SK-N-SH (cell line): Measurements from ENCODE around the gene COX15. TPM values are rescaled to one million over a fixed set of nuclear protein-coding genes. Genes with fewer than 3 reads are reported as not detected.

Source experiments
- CTCF ChIA-PET: fragments of 300-600, 350-600 bp; formaldehyde crosslinking; extraction: SDS; loops from one replicate; lab custom pipeline; 2021; lab: Yijun Ruan, JAX
- POLR2A ChIA-PET: fragments of 350-600 bp; sonication (Branson Sonifier 250); formaldehyde crosslinking; extraction: SDS; loops from one replicate; lab custom pipeline; 2020; ENCODE audit warnings: antibody characterized with exemption, inconsistent platforms; lab: Yijun Ruan, JAX
- DNase-seq: peaks from one replicate; pipeline ENCODE4 v3.0.0; 2012
- H2AFZ ChIP-seq: fragments of 200-600 bp; sonication (generic); 2 replicates; pipeline ENCODE4 v1.8.1; 2016; ENCODE audit warnings: antibody characterized with exemption, mild to moderate bottlenecking, low read depth
- H3F3A ChIP-seq: fragments of 200-600 bp; sonication (generic); replicated peaks from 2 replicates; pipeline ENCODE3; 2016; ENCODE audit warnings: antibody characterized with exemption, mild to moderate bottlenecking; ENCODE audit not compliant: insufficient read depth
- H3K27ac ChIP-seq, 2 experiments: fragments of 200-500 bp in 1 of 2; fragments of 200-600 bp in 1 of 2; sonication (Bioruptor generic) in 1 of 2; sonication (generic), shearing (Covaris generic) in 1 of 2; 2 replicates each; pipeline versions ENCODE4 v1.5.1 to v1.6.1; 2014 to 2016; ENCODE audit warnings: low read depth in 2 of 2, inconsistent platforms in 1 of 2, low read length in 1 of 2, mild to moderate bottlenecking in 1 of 2, mixed read lengths in 1 of 2
- H3K27me3 ChIP-seq: fragments of 200-600 bp; sonication (generic), shearing (Covaris generic); 2 replicates; pipeline ENCODE4 v1.6.1; 2016; ENCODE audit warnings: mixed run types; ENCODE audit not compliant: insufficient read depth
- H3K36me3 ChIP-seq, 2 experiments: fragments of 200-500 bp in 1 of 2; fragments of 200-600 bp in 1 of 2; sonication (Bioruptor generic) in 1 of 2; sonication (generic) in 1 of 2; replicated peaks in 1 of 2; 2 replicates each; pipeline versions ENCODE3 to v1.5.1; 2014 to 2016; ENCODE audit warnings: low read length in 1 of 2, mild to moderate bottlenecking in 1 of 2; ENCODE audit not compliant: insufficient read depth in 2 of 2, control insufficient read depth in 1 of 2
- H3K4me1 ChIP-seq, 2 experiments: fragments of 200-500 bp in 1 of 2; fragments of 200-600 bp in 1 of 2; sonication (Bioruptor generic) in 1 of 2; sonication (generic), shearing (Covaris generic) in 1 of 2; 2 replicates each; pipeline versions ENCODE4 v1.5.1 to v1.6.1; 2014 to 2016; ENCODE audit warnings: low read depth in 1 of 2, low read length in 1 of 2, mixed run types in 1 of 2; ENCODE audit not compliant: insufficient read depth in 2 of 2, control insufficient read depth in 1 of 2
- H3K4me2 ChIP-seq: fragments of 200-600 bp; sonication (generic), shearing (Covaris generic); 2 replicates; pipeline ENCODE4 v1.6.1; 2017; ENCODE audit warnings: mixed run types
- H3K4me3 ChIP-seq, 2 experiments: fragments of 200-500 bp in 1 of 2; fragments of 200-600 bp in 1 of 2; sonication (Bioruptor generic) in 1 of 2; sonication (generic), shearing (Covaris generic) in 1 of 2; 2 replicates each; pipeline versions ENCODE4 v1.5.1 to v1.8.1; 2014 to 2016; ENCODE audit warnings: low read depth in 2 of 2, inconsistent platforms in 1 of 2, low read length in 1 of 2, mild to moderate bottlenecking in 1 of 2, mixed read lengths in 1 of 2, moderate library complexity in 1 of 2
- H3K79me2 ChIP-seq: fragments of 200-600 bp; sonication (generic); 2 replicates; pipeline ENCODE4 v1.8.1; 2017; ENCODE audit warnings: mild to moderate bottlenecking; ENCODE audit not compliant: insufficient read depth
- H3K9ac ChIP-seq: fragments of 200-600 bp; sonication (generic); 2 replicates; pipeline ENCODE4 v1.6.1; 2017; ENCODE audit warnings: mixed run types
- H3K9me2 ChIP-seq: fragments of 200-600 bp; sonication (generic); 2 replicates; pipeline ENCODE4 v1.6.1; 2017; ENCODE audit warnings: mixed run types
- H3K9me3 ChIP-seq: fragments of 200-600 bp; sonication (generic); 2 replicates; pipeline ENCODE4 v1.6.1; 2017; ENCODE audit warnings: mixed run types, mild to moderate bottlenecking, moderate library complexity
- H4K20me1 ChIP-seq: fragments of 200-600 bp; sonication (generic); 2 replicates; pipeline ENCODE4 v1.6.1; 2017; ENCODE audit warnings: mild to moderate bottlenecking, mixed run types; ENCODE audit not compliant: insufficient read depth
- CHD2 ChIP-seq: fragments of 150-350 bp; IDR thresholded peaks from 2 replicates; pipeline ENCODE4 v1.6.1; 2018; ENCODE audit warnings: low read length; ENCODE audit not compliant: partially characterized antibody
- ELF1 ChIP-seq: IDR thresholded peaks from 2 replicates; pipeline ENCODE4 v1.4.0; 2012
- FOSL2 ChIP-seq: IDR thresholded peaks from 2 replicates; pipeline ENCODE4 v1.4.0; 2012; ENCODE audit warnings: low read depth, mild to moderate bottlenecking, moderate library complexity, borderline replicate concordance
- FOXJ3 ChIP-seq: sonication (generic); formaldehyde crosslinking; IDR thresholded peaks from 2 replicates; pipeline ENCODE4 v1.5.1; 2020; ENCODE audit warnings: mild to moderate bottlenecking, missing genetic modification reagents
- GABPA ChIP-seq: IDR thresholded peaks from 2 replicates; pipeline ENCODE4 v1.4.0; 2012; ENCODE audit warnings: low read depth, mild to moderate bottlenecking
- JUND ChIP-seq: IDR thresholded peaks from 2 replicates; pipeline ENCODE4 v1.4.0; 2012
- MEF2A ChIP-seq: IDR thresholded peaks from 2 replicates; pipeline ENCODE4 v1.4.0; 2012; ENCODE audit warnings: low read depth, borderline replicate concordance
- MXI1 ChIP-seq: IDR thresholded peaks from 2 replicates; pipeline ENCODE4 v1.6.1; 2012; ENCODE audit warnings: mild to moderate bottlenecking, low read depth, low read length, improper control_type of control experiment
- NFIC ChIP-seq: IDR thresholded peaks from 2 replicates; pipeline ENCODE4 v1.4.0; 2012; ENCODE audit warnings: borderline replicate concordance
- POLR2AphosphoS5 ChIP-seq: IDR thresholded peaks from 2 replicates; pipeline ENCODE4 v1.6.1; 2012; ENCODE audit warnings: low read depth, low read length
- SIN3A ChIP-seq: IDR thresholded peaks from 2 replicates; pipeline ENCODE4 v1.6.1; 2012; ENCODE audit warnings: low read depth, mild to moderate bottlenecking, low read length, moderate library complexity, borderline replicate concordance
- WGBS: methylation state at CpG from one replicate; pipeline ENCODE4 v1.1.6; 2017; ENCODE audit warnings: low lambda C conversion rate; 5-methylcytosine and 5-hydroxymethylcytosine counted together
- polyA plus RNA-seq, 3 experiments: library from polyadenylated mRNA; depleted of rRNA; stranded (reverse); fragments of >200 nt; gene quantifications; 2 replicates each; pipeline ENCODE4 v1.2.3, GENCODE V29; 2012
- TF ChIP-seq, protein P1 (sequence below): fragments of 150-350 bp; IDR thresholded peaks from 2 replicates; pipeline ENCODE4 v1.6.1; 2017; ENCODE audit warnings: antibody characterized with exemption, low read length, low read depth, borderline replicate concordance
- TF ChIP-seq, protein P2 (sequence below): IDR thresholded peaks from 2 replicates; pipeline ENCODE4 v1.4.0; 2012; ENCODE audit warnings: low read depth, borderline replicate concordance
- TF ChIP-seq, protein P3 (sequence below): IDR thresholded peaks from 2 replicates; pipeline ENCODE4 v1.6.1; 2012; ENCODE audit warnings: mild to moderate bottlenecking, low read depth, low read length, moderate library complexity

Gene COX15
- polyA plus RNA-seq, 1 of the 3 experiments (the other 2 are of a cell fraction) = 20.4 TPM

DNA sequence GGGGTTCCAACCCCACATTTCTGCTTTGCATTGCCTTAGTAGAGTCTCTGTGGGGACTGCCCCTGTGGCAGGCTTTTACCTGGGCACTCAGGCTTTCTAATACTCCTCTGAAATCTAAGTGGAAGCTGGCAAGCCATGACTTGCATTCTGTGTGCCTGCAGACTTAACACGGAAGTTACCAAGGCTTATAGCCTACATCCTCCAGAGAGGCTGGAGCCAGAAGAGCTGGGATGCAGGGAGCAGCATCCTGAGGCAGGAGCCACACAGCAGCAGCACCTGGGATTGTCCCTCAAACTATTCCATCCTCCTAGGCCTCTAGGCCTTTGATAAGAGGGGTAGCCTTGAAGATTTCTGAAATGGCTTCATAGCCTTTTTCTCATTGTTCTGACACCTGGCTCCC, 28.4 kb upstream of the COX15 start:
- H4K20me1 ChIP-seq = no peaks in the 10 kb centered on the region
- TF ChIP-seq MEF2A = no peak
- no peak for TF ChIP-seq POLR2AphosphoS5
- TF ChIP-seq GABPA = no peak
- TF ChIP-seq FOSL2 = no peak
- TF ChIP-seq CHD2 = no peak
- TF ChIP-seq SIN3A = no peak
- no peak for TF ChIP-seq FOXJ3 (CRISPR knock-in tag)
- TF ChIP-seq, protein P1, sequence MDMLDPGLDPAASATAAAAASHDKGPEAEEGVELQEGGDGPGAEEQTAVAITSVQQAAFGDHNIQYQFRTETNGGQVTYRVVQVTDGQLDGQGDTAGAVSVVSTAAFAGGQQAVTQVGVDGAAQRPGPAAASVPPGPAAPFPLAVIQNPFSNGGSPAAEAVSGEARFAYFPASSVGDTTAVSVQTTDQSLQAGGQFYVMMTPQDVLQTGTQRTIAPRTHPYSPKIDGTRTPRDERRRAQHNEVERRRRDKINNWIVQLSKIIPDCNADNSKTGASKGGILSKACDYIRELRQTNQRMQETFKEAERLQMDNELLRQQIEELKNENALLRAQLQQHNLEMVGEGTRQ = no peak
- no peaks in the 10 kb centered on the region for H3F3A ChIP-seq
- H3K79me2 ChIP-seq = no peaks in the 10 kb centered on the region
- no peaks in the 10 kb centered on the region for H3K9me2 ChIP-seq
- no peak overlapping the region for H3K4me3 ChIP-seq
- peaks cover 38 to 49% of the 10 kb centered on the region in 2 experiments for H3K36me3 ChIP-seq
- H3K27ac ChIP-seq = no peak overlapping the region
- no CpG with 5 or more reads among the region's 1 CpG for WGBS
- H3K4me2 ChIP-seq = no peak overlapping the region
- H2AFZ ChIP-seq = no peak overlapping the region
- no peaks in the 10 kb centered on the region for H3K27me3 ChIP-seq
- CTCF ChIA-PET = no interaction called here
- no peaks in the 10 kb centered on the region for H3K9me3 ChIP-seq
- H3K4me1 ChIP-seq = no peaks in the 10 kb centered on the region
- no peak overlapping the region for H3K9ac ChIP-seq
- DNase-seq = no peak
- POLR2A ChIA-PET = no interaction called here

DNA sequence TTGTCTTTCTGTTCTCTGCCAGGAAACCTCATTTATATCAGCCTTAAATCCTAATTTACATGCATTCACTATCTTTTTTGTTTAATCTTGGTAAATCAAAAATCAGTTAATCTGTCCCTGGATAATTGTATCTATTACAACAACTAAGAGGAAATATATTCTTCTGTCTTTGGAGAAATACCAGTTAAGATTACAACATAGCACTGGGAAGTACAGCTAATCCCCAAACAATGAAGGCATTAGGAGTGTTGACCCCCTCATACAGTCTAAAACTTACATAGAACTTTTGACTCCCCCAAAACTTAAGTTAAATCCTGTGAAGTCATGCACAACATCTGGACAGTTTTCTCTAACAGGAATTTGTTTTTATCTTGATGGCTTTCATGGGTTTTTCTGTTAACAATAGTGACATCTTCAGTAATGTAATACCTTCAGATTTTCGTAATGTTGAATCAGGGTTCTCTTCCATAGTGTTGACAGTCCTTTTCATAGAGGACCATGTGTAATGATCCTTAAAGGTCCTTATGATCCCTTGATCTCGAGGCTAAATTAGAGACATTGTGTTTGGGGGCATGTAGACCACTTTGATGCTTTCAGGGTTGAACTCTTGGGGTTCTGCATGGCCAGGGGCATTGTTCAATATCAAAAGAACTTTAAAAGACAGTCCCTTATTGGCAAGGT, 26.4 kb upstream of the COX15 start:
- POLR2A ChIA-PET = no interaction called here

More for the DNA sequence above, 26.4 kb upstream of the COX15 start:
- no peak for DNase-seq
- H3K9me3 ChIP-seq = no peaks in the 10 kb centered on the region
- CTCF ChIA-PET = no interaction called here
- H3K9ac ChIP-seq = no peak overlapping the region
- H3F3A ChIP-seq = no peaks in the 10 kb centered on the region
- H3K4me1 ChIP-seq = no peaks in the 10 kb centered on the region
- no peak overlapping the region for H3K4me3 ChIP-seq
- no peaks in the 10 kb centered on the region for H4K20me1 ChIP-seq
- 92% methylated on average over 2 of the region's 2 CpGs for WGBS
- peaks cover 52 to 65% of the 10 kb centered on the region in 2 experiments for H3K36me3 ChIP-seq
- H3K4me2 ChIP-seq = no peak overlapping the region
- no peak for TF ChIP-seq JUND
- TF ChIP-seq FOXJ3 (CRISPR knock-in tag) = no peak
- TF ChIP-seq, protein P2, sequence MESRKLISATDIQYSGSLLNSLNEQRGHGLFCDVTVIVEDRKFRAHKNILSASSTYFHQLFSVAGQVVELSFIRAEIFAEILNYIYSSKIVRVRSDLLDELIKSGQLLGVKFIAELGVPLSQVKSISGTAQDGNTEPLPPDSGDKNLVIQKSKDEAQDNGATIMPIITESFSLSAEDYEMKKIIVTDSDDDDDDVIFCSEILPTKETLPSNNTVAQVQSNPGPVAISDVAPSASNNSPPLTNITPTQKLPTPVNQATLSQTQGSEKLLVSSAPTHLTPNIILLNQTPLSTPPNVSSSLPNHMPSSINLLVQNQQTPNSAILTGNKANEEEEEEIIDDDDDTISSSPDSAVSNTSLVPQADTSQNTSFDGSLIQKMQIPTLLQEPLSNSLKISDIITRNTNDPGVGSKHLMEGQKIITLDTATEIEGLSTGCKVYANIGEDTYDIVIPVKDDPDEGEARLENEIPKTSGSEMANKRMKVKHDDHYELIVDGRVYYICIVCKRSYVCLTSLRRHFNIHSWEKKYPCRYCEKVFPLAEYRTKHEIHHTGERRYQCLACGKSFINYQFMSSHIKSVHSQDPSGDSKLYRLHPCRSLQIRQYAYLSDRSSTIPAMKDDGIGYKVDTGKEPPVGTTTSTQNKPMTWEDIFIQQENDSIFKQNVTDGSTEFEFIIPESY = no peak
- no peak for TF ChIP-seq MXI1
- TF ChIP-seq, protein P1 = no peak
- no peak for TF ChIP-seq ELF1
- TF ChIP-seq, protein P3, sequence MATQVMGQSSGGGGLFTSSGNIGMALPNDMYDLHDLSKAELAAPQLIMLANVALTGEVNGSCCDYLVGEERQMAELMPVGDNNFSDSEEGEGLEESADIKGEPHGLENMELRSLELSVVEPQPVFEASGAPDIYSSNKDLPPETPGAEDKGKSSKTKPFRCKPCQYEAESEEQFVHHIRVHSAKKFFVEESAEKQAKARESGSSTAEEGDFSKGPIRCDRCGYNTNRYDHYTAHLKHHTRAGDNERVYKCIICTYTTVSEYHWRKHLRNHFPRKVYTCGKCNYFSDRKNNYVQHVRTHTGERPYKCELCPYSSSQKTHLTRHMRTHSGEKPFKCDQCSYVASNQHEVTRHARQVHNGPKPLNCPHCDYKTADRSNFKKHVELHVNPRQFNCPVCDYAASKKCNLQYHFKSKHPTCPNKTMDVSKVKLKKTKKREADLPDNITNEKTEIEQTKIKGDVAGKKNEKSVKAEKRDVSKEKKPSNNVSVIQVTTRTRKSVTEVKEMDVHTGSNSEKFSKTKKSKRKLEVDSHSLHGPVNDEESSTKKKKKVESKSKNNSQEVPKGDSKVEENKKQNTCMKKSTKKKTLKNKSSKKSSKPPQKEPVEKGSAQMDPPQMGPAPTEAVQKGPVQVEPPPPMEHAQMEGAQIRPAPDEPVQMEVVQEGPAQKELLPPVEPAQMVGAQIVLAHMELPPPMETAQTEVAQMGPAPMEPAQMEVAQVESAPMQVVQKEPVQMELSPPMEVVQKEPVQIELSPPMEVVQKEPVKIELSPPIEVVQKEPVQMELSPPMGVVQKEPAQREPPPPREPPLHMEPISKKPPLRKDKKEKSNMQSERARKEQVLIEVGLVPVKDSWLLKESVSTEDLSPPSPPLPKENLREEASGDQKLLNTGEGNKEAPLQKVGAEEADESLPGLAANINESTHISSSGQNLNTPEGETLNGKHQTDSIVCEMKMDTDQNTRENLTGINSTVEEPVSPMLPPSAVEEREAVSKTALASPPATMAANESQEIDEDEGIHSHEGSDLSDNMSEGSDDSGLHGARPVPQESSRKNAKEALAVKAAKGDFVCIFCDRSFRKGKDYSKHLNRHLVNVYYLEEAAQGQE = no peak
- no peak for TF ChIP-seq MEF2A
- no peak for TF ChIP-seq POLR2AphosphoS5
- TF ChIP-seq NFIC = no peak
- TF ChIP-seq CHD2 = no peak
- no peak overlapping the region for H2AFZ ChIP-seq
- H3K79me2 ChIP-seq = no peaks in the 10 kb centered on the region
- no peaks in the 10 kb centered on the region for H3K9me2 ChIP-seq
- H3K27me3 ChIP-seq = no peaks in the 10 kb centered on the region
- H3K27ac ChIP-seq = no peak overlapping the region
